ENCODE data around the gene LPCAT2.

LPCAT2 gene

DNA sequence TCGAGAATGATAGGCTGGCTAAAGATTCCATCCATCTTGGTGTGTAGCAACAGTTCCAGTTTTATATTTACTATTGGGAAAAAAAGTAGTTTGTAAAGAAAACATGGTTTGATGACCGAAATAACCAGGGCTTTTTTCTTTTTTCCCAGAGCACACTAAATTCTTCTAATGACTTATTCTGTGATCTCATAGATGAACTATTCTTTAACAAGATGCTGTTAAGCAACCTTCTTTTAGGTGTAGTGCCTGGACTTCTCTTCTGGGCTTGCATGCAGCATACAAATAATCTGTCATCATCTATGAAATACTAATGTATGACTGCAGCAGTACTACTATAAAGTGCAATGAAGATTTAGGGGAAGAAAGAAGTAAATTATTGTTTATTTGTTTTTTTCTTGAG, 46.6 kb downstream of the LPCAT2 start:
- no peak for DNase-seq (ENCODE audit: low read depth)

DNA sequence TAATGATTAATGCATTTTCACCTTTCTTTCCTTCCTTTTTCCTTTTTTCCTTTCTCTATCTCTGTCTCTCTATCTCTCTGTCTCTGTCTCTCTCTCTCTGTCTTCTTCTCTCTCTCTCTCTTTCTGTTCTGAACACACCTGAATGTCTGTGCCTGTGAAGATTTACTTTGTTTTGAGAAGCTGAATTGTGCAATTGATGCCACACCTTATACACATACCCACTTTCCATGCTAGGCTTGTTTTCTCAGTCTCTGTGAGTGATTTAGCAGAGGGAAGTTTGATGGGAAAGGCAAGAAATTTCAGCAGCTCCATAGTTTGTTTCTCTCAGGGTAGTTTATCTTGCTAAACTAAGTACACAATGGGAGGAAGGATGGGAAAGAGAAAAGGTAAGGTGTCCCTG, 48.3 kb downstream of the LPCAT2 start:
- no peak for DNase-seq (ENCODE audit: low read depth)

DNA sequence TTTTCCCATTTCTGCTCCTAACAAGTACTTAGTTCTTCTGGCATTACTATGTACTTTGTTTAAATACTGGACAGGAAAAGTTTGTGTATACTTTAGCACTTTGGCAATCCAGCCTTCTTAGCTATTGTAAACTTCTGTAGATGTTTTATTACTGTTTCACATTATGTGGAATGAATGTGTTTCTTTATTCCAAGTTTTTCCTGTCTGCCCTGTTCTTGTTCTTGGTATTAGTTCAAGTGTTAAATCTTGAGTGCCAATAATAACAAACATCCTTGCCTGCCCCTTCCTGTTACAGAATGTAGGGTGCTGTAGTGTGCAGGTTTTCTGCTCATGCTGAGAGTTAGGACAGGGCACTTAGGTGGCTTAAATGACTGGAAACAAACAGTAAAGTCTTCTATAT, 50.4 kb downstream of the LPCAT2 start:
- no peak for DNase-seq (ENCODE audit: low read depth)

DNA sequence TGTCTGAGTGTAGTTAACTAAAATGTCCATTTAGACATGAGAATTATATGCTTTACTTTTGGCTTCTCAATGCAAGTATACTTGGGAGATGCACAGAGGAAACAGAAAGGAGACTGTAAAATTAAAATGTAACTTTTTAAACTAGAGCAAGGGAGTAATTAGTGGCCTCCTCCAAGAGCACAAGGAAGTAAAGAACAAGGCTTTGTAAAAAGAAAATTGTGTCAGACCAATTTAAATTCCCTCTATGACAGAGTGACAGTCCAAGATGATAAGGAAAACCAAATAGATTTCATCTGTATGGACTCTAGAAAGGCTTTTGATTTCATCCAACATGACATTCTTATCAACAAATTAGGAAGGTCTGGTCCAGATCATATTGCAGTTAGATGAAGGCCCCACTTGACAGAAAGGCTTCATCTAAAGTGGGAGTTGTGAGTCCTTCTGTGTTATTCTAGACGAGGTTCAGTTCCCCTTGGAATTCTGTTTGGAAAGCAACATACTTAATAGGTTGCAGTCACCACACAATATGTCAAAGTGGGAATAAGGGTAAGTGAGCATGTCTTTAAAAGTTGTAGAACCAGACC, 51.2 kb downstream of the LPCAT2 start:
- no peak for DNase-seq (ENCODE audit: low read depth)

DNA sequence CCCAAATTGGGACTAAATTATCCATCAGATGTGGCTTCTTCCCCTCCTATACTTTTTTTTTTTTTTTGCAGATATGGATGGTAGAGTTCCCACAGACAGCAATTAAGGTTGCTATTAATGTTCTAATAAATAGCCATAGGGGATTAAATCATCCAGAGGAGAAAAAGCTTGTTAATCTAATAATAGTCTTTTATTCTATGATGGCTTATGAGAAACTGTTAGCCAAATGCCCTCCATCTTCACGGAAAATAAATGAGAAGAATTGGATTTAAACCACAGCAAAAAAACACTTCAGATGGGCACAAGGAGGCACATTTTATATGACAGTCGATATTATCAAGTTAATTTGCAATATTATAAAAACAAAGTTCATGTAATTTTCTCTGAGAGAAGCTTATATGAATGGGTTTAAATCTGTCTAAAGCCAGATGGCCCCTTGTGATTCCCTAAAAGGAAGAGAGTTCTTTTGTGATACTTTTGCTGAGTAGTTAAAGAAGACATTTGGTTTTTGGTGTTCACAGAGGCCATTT, 52.5 kb downstream of the LPCAT2 start:
- DNase-seq (ENCODE audit: low read depth) = no peak

DNA sequence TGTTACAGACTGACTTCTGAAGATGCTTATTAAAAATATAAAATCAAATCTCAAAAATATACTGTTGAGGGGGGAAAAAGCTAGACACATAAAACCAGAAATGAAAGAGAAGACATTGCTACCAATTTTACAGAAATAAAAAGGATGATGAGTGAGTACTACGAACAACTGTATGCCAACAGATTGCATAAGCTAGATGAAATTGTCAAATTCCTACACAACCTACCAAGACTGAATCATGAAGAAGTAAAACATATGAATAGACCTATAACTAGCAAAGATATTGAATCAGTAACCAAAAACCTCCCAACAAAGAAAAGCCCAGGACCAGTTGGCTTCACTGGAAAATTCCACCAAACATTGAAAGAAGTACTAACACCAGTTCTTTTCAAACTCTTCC, 54.1 kb downstream of the LPCAT2 start:
- no peak for DNase-seq (ENCODE audit: low read depth)

DNA sequence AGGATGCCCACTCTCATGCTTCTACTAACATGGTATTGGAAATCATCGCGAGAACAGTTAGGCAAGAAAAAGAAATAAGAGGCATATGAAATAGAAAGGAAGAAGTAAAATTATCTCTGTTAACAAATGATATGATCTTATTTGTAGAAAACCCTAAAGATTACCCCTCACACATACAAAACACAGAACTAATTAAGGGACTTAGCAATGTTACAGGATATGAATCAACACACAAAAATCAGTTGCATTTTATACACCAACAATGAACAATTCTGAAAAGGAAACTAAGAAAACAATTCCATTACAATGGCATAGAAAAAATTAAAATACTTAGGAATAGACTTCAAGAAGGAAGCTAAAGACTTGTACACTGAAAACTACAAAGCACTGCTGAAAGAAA, 54.9 kb downstream of the LPCAT2 start:
- no peak for DNase-seq (ENCODE audit: low read depth)

DNA sequence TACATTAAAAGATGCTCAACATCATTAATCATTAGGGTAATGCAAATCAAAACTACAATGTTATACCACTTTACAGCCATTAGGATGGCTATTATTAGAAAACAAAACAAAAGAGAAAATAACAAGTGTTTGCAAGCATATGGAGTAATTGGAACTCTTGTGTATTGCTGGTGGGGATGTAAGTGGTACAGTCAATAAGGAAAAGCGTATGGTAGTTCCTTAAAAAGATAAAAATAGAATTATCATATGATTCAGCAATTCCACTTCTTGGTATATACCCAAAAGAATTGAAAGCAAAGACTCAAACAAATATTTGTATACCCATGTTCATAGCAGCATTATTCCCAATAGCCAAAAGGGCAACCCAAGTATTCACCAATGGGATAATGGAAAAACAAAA, 56.2 kb downstream of the LPCAT2 start:
- no peak for DNase-seq (ENCODE audit: low read depth)

DNA sequence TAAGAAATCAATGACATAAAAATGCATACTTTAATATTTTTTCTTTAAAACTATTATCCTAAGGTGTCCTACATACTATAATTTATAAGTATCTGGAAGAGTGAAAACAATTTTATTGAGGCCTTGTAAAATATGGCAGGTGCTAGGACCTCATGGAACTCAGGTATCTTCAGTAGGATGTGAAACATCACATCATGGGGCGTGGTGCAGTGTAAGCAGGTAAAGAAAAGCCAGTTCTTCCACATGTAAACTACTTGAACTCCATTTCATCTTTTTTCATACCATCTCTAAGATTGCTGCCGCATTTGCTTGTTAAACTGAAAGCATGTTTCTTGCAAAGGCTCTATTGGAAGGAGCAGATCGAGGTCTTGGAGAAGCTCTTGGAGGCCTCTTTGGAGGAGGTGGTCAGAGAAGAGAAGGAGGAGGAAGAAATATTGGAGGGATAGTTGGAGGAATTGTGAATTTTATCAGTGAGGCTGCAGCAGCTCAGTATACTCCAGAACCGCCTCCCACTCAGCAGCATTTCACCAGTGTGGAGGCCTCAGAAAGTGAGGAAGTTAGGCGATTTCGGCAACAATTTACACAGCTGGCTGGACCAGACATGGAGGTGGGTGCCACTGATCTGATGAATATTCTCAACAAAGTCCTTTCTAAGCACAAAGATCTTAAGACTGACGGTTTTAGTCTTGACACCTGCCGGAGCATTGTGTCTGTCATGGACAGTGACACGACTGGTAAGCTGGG, 57.7 kb downstream of the LPCAT2 start, which contains the start of gene CAPNS2:
TSS of gene CAPNS2 (plus strand) at position 253 of the 744 bp plus-strand sequence. CDS start at position 326, 73 bp downstream.
- DNase-seq (ENCODE audit: low read depth) = no peak

DNA sequence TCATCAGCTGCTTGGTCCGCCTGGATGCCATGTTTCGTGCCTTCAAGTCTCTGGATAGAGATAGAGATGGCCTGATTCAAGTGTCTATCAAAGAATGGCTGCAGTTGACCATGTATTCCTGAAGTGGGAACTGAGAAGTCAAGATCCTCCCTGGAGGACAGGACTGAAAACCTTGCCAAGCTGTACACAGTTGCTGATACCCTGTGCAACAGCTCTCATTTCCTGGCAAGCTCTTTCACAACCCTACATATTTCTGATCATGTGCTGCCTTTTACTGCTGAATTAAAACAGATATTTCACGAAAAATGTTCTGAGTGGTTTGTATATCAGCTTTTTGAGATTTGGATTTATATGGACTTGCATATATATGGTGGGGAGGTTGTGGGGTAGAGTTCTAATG, 58.5 kb downstream of the LPCAT2 start:
- no peak for DNase-seq (ENCODE audit: low read depth)

DNA sequence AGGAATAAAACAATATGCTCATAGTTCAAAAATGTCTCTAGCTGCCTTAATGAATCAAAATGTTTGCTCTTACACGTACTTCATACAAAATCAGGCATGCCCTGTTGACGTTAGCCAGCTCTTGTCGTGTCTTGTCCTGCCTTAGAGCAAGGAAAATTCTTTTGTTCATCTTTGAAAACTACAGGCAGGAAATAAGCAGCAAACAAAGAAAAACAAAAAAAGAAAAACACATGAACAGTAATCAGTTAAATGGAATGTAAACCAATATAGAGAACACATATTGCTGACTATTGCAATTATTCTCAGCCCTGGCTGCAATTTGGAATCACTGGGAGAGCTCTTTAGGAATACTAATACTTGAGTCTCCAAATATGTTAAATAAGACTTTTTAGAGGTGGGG, 59.3 kb downstream of the LPCAT2 start:
- no peak for DNase-seq (ENCODE audit: low read depth)

DNA sequence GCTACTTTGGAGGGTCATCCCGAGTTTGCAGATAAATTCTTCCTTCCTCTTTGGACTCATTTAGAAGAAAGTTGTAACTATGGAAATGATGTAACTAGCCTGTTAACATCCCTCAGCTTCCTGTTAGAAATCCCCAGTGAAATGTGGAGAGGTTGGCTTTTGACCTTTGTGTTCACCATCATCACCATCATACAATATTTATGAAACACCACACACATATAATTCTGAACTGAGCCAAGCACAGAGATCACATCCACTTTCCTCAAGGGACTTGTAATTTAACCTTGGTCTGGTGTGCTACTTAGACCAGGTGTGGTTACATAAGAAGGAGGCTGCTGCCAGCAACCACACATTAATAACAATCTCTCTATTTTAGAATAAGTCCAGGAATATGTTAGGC, 60.2 kb downstream of the LPCAT2 start:
- no peak for DNase-seq (ENCODE audit: low read depth)

DNA sequence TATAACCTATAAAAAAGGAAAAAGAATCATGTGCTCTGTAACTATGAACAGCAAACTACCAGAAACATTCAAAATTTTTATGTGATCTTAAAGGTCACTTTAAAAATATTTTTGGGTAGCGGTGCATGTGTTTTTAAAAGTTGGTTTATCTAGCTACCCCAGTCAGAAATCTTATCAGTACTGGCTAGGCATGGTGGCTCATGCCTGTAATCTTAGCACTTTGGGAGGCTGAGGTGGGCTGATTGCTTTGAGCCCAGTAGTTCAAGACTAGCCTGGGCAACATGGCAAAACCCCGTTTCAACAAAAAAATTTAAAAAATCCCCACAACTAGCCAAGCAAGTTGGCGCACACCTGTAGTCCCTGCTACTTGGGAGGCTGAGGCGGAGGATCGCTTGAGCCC, 61.3 kb downstream of the LPCAT2 start:
- DNase-seq (ENCODE audit: low read depth) = no peak

DNA sequence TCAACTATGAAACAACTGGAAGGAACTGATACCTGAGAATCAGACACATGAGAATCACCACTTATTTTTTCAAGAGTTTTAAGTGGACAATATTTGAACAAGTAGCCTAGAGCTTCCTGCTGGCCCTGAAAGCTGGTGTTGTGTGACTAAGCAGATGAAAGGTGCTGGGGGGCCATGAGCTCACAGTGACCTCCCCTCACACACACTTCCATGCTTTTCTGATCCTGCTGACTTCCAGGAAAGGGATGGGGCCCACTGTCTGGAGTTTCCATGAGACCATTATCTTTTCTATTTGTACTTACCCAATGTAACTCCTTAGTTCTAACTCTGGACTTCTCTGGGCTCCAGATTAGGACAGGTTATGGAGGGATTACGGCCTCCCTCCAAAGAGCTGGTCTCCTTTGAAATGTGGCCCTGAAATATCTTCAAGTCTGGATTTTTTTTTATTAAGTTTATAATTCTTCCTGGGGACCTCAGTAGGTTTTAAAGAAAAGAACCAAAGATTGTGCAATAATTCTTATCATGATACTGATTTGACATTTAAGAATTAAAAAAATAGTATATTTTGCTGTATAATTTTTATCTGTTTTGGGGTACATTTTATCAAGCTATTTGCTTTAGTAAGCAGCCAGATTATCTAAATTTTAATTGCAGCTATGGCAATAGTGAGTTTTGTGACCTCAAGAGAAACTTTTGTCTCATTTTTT, 62.5 kb downstream of the LPCAT2 start:
- no peak for DNase-seq (ENCODE audit: low read depth)

DNA sequence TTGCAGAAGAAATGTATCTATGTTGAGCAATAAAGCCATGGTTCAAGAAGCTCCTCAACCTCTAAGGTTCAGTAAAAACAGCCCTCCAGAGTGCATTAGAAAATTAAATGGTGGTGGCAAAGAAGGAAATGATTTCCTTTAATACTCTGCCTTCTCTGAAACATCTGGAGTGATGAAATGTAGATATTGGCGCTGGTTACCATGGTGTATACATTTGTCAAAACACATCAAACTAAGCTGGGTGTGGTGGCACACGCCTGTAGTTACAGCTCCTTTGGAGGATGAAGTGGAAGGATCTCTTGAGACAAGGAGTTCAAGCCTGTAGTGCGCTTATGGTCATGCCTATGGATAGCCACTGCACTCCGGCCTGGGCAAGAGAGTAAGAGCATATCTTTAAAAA, 63.6 kb downstream of the LPCAT2 start:
- no peak for DNase-seq (ENCODE audit: low read depth)

DNA sequence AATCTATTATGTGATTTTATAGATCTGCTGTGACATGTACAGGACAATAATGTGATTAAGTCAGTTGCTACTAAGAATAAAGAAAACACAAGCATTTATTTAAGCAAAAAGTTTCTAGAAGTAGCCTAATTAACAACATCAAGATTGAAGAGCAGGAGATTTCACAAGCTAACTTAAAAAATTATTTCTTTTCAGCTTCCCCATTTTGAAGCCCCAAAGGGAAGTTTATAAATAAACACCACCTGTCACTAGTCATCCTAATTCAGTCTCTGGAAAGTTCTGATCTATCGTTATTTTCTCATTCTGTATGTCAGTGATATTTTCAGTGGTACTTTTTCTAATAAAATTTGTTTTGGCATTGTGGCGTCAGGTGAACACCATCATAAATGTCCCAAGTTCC, 65.9 kb downstream of the LPCAT2 start:
- no peak for DNase-seq (ENCODE audit: low read depth)

DNA sequence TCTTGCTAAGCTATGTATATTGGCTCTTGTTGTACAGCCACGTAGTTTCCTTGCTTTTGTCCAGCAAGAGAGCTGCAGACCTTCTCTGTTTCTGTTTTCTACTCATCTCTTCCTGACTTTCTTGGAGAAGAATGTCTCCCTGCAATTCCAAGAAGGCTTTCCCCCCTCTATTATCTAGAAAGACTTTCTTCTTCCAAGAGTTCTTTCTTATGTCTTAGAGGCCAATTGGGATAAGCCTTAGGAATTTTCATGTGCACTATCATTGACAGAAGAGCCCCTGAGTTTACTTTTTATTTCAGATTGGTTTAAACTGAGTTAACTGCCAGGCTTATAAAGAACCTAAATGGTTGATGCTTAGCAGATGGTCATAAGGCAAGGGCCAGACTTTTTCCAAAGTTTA, 66.6 kb downstream of the LPCAT2 start:
- DNase-seq (ENCODE audit: low read depth) = no peak

DNA sequence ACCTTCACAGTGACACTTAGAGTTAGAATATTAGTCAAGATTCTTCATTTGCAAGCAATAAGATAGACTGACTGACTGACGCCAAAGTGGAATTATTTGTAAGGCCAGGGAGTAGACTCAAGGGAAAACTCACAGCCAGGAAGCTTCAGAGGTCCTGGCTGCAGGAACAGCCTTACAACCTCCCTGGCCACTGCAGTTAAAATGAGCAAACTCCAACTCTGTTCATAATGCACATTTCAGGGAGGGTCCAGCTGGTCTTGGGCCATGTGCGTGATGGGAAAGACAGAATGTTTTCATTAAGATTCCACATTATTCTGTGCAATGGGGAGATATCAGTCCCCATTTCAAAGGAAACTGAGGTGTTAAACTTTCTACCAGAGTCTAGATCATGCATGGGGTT, 67.5 kb downstream of the LPCAT2 start:
- no peak for DNase-seq (ENCODE audit: low read depth)

DNA sequence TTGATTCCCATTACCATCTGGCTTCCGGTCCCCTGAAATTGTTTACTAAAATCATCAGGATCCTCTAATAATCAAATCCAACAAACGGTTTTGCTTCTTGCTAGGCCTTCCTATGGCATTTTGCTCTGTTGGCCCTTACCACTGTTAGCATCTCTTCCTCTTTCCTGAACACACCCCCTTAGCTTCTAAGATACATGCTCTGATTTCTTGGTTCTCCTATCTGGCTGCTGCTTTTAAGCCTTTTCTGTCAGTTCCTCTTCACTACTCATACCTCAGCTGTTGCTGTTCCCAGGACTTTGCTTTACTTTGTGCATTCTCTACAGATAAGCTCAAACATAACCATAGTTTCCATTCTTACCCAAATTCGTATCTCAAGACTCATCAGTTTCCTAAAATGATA, 69.0 kb downstream of the LPCAT2 start:
- no peak for DNase-seq (ENCODE audit: low read depth)

DNA sequence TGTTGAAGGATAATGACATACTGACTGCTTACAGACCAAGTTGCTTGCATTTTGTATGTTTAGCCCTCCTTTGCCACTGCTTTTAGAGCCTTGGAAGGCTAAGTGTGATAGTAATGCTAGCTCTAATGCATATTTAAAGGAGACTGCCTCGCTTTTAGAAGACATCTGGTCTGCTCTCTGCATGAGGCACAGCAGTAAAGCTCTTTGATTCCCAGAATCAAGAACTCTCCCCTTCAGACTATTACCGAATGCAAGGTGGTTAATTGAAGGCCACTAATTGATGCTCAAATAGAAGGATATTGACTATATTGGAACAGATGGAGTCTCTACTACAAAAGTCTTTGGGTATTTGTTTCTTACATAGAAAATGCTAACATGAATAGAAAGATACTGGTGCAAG, 76.8 kb downstream of the LPCAT2 start:
- DNase-seq (ENCODE audit: low read depth) = no peak

DNA sequence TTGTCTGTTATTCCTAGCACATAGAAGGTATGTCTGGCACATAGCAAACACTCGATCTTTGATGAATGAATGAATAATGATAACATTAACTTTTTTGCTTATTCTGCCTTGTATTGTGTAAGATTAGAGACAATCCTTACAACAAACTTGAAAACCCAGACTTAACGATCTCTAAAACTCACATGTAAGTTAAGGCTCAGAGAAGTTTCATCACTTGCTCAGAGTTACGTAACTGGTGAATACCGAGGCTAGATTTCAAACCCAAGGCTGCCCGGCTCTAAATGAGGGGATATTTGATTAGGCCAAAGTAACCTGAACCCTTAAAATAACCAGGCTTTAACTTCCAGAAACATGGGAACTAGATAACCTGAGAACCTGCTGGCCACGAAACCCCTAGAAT, 79.9 kb downstream of the LPCAT2 start:
- DNase-seq (ENCODE audit: low read depth) = no peak

DNA sequence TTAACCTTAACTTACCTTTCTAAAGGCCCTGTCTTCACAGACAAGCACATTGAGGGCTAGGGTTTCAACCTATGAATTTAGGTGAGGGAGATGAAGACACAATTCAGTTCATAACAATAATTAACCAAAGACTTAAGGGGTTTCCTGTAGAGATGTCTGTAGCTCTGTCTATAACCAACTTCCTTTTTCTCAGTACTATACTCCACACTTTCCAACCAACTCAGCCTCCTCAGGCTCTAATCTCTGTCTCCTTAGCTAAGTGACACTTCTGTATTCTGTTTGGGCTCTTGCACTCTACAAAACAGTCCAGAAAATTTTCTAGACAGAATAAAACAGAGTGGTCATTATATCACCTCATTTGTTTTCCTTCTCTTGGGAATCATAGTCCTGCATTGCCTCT, 83.4 kb downstream of the LPCAT2 start:
- DNase-seq (ENCODE audit: low read depth) = no peak

DNA sequence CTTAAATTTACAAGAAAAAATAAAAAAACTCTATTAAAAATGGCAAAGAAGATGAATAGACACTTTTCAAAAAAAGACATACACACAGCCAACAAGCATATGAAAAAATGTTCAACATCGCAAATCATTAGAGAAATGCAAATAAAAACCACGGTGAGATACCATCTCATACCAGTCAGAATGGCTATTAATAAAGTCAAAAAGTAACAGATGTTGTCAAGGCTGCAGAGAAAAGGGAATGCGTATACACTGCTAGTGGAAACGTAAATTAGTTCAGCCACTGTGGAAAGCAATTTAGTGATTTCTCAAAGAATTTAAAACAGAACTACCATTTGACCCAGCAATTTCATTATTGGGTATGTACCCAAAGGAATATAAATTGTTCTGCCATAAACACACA, 89.1 kb downstream of the LPCAT2 start:
- DNase-seq (ENCODE audit: low read depth) = no peak

Data from T follicular helper cell (primary cell).